Activated naive CD8-positive, alpha-beta T cell treated with anti-CD3 and anti-CD28 coated beads, Interleukin-2, amount 10 ng/mL, durations not matched to agents 7 days and 5 days (primary cell): ENCODE results near the gene COL18A1. TPM values are rescaled to one million over a fixed set of nuclear protein-coding genes. Genes with fewer than 3 reads are reported as not detected.

Experiments used
- ATAC-seq: fragments of 150-1000 bp; cut with Tn5 transposase; one replicate; pipeline ENCODE4 v1.10.0; 2021; ENCODE audit warnings: low read depth, moderate library complexity
- POLR2A ChIA-PET: fragments of 350-600 bp; sonication (Branson Sonifier 250); formaldehyde crosslinking; loops from one replicate; lab custom pipeline; 2021; ENCODE audit warnings: antibody characterized with exemption; lab: Charles Lee
- DNase-seq: peaks from one replicate; pipeline ENCODE4 v3.0.0; 2021
- H3K27ac Mint-ChIP-seq: one replicate; pipeline ENCODE4 v1.8.0; 2022; ENCODE audit warnings: mild to moderate bottlenecking, mixed read lengths
- H3K27me3 Mint-ChIP-seq: one replicate; pipeline ENCODE4 v1.8.0; 2022; ENCODE audit warnings: mild to moderate bottlenecking, moderate library complexity, mixed read lengths
- H3K36me3 Mint-ChIP-seq: one replicate; pipeline ENCODE4 v1.8.0; 2021; ENCODE audit warnings: mild to moderate bottlenecking, mixed read lengths
- H3K4me1 Mint-ChIP-seq: one replicate; pipeline ENCODE4 v1.8.0; 2021; ENCODE audit warnings: mixed read lengths
- H3K4me3 Mint-ChIP-seq: one replicate; pipeline ENCODE4 v1.8.0; 2022; ENCODE audit warnings: mild to moderate bottlenecking, moderate library complexity, mixed read lengths
- H3K9me3 Mint-ChIP-seq: one replicate; pipeline ENCODE4 v1.8.0; 2021; ENCODE audit warnings: mixed read lengths
- total RNA-seq, 2 experiments: library from RNA; stranded (reverse); gene quantifications; one replicate each; pipeline ENCODE4 v1.2.3, GENCODE V29; 2021

The COL18A1 gene
- total RNA-seq, 2 experiments from 2014 or later: 12.5 to 12.8 TPM

DNA sequence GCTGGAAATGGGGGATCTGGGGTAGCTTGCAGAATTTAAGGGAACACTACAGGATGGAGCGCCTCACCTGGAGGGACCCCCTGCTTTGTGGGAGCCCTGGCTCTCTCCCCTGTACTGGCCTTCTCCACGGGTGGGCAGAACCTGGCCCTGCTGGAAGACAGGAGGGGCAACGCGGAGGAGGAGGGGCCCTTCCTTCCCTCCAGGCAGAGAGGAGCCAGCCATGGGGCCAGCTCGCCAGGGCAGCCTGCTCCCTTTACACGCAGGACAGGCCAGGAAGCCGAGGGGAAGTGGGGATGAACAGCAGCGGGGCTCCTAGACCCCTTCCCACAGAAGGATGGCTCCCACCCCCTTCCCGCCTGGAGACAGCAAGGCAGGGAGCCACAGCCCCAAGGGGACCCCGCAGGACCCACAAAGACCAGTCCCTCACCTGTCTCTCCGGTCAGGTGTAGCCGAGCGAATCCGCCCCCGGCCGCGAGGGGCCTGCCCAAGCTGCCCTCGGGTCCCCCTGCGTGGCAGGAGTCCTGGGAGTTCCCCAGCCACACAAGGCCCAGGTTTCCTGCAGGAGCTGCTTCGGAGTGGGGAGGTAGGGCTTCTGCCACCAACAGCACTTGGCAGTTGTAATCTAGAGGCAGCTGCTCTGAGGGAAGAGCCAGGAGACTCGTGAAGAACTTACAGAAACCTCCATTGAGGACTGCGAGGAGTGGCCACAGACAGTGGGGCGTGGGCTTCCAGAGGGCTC, 138.9 kb downstream of the COL18A1 start:
- Mint-ChIP-seq H3K36me3 (no peaks in the 10 kb centered on the region), H3K4me3 (peak overlapping the region; percentile 52), H3K4me1 (peaks cover 10% of the 10 kb centered on the region), H3K27me3 (no peaks in the 10 kb centered on the region), H3K27ac (peak overlapping the region; percentile 30), H3K9me3 (no peaks in the 10 kb centered on the region)
- DNase-seq: peak; percentile 30
- no peak for ATAC-seq
- POLR2A ChIA-PET: no interaction called here

DNA sequence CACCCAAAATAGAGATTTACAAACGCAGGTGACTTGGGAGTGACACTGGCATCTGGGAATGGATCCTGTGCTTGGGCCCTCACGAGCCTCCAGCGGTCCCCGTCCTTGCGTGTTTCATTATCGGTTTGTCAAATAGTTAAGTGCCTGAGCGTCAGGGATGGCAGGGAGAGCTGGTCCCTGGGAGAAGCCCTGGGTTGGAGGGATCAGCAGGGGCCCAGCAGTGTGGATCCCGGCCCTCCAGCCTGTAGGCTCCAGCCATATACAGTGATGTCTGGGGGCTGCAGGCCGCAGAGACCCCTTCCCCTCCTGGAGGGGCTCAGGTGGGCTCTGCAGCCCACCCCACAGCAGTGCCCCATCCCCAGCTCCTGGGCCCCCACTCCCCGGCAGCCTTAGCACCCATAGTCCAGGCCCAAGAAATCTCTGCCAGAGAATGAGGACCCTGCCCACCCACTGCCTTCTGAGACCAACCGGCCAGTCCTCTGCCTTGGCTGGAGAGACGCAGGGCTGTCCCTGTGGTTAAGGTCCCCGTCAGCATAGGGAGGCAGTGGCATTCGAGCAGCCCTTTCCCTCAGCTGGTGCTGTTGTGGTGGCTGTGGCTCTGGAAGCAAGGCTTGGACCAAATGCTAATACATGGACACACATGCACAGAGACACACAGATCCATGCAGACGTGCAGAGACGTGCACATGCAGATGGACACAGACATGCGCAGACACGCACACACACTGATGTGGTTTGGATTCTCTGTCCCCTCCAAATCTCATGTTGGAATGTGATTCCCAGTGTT, 139.7 kb downstream of the COL18A1 start:
- Mint-ChIP-seq H3K4me3 (no peak overlapping the region), H3K27me3 (no peaks in the 10 kb centered on the region), H3K36me3 (no peaks in the 10 kb centered on the region), H3K9me3 (no peaks in the 10 kb centered on the region), H3K4me1 (peaks cover 14% of the 10 kb centered on the region), H3K27ac (no peak overlapping the region)
- ATAC-seq (no peak), DNase-seq (peak; percentile 27)
- POLR2A ChIA-PET: no interaction called here

DNA sequence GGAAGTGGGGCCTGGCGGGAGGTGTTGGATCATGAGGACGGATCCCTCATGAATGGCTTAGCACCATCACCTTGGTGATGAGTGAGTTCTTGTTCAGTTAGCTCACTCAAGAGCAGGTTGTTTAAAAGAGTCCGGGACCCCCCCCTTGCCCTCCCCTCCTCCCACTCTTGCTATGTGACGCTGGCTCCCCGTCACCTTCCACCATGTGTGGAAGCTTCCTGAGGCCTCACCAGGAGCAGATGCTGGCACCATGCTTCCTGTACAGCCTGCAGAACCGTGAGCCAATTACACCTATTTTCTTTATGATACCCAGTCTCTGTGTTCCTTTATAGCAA, 140.2 kb downstream of the COL18A1 start:
- peaks cover 14% of the 10 kb centered on the region for H3K4me1 Mint-ChIP-seq
- no peaks in the 10 kb centered on the region for H3K36me3 Mint-ChIP-seq
- POLR2A ChIA-PET: no interaction called here
- peak overlapping the region; percentile 4 for H3K27ac Mint-ChIP-seq
- no peak overlapping the region for H3K4me3 Mint-ChIP-seq
- ATAC-seq (no peak), DNase-seq (no peak)
- H3K9me3 Mint-ChIP-seq: no peaks in the 10 kb centered on the region
- no peaks in the 10 kb centered on the region for H3K27me3 Mint-ChIP-seq

DNA sequence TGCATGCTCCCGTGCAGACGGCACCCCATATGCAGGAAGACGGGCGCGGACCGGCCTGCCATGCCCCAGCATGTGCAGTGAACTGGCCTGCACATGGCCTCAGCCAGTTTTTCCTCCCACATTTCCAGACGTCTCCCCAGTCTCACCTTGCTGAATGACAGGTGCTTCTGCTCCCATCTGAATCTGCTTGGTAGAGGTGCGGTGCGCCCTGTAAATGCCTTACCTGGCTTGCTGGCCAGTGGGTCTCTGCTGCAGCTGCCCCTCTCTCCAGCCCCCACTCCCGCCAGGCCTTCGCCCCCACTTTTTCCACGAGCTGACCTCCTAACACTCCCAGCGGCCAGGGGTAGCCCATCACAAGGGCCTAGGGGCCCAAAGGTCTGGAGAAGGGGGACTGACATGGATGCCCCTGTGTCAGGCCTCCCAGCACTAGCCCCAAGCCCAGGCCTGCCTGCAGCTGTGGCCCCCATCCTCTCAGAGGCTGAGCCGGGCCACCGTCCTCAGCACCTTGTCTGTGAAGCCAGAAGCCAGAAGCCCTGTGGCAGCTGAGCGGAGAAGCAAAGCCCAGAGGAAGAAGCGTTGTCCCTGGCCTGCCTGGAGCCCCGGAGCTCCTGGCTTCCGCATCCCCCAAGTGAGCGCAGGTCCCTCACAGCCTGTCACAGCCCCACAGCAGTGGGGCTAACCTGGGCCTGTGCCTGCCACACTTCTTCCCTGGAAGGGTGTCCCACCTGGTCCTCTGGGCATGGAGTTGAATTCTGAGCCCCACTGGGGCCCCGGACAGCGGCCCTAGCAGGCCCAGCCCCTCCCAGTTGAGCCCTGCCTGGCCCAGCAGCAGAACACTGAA, 140.9 kb downstream of the COL18A1 start:
- H3K9me3 Mint-ChIP-seq: no peaks in the 10 kb centered on the region
- ATAC-seq: no peak
- POLR2A ChIA-PET: no interaction called here
- peaks cover 14% of the 10 kb centered on the region for H3K4me1 Mint-ChIP-seq
- no peak overlapping the region for H3K4me3 Mint-ChIP-seq
- no peaks in the 10 kb centered on the region for H3K27me3 Mint-ChIP-seq
- H3K36me3 Mint-ChIP-seq: no peaks in the 10 kb centered on the region
- DNase-seq: peak; percentile 20
- peak overlapping the region; percentile 4 for H3K27ac Mint-ChIP-seq

DNA sequence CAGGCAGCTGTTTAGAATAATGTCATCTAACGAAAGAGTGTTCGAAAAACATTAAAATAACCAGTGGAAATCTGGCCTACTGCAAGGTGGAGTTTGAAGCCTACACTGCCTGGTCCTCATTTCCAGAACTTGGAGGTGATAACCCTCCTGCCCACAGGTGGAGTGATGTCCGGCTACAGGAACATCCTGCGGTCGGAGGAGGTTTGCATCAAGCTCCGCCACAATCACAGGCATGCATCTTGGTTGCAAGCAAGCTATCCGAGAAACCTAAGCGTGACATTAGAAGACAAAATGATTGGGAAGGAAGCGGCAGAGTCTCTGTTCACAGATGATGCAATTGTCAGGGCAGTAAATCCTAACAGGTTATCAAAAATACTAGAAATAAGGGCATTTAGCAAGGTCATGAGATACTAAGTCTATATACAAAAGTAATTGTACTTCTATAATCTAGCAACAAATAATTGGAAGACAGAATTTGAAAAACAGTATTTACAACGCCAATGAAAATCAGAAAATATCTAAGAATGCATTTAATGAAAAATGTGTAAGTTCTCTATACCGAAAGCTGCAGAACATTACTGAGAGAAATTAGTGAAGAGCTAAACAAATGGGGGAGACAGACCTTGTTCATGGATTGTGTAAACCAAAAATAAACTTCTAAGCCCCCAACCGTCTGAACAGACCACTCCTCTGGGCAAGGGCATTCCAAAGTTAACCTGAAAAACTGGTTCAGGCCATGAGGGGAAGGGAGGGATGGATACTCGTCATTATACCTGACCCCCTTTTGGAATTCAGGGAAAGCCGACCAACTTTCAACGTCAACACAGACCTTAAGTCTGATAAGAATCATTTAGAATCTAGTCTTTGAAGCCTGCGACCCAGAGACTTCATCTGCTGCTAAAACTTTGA, 141.9 kb downstream of the COL18A1 start:
- POLR2A ChIA-PET: no interaction called here
- Mint-ChIP-seq H3K9me3 (no peaks in the 10 kb centered on the region), H3K36me3 (no peaks in the 10 kb centered on the region), H3K4me1 (peaks cover 21% of the 10 kb centered on the region), H3K27ac (no peak overlapping the region), H3K4me3 (no peak overlapping the region), H3K27me3 (no peaks in the 10 kb centered on the region)
- ATAC-seq: no peak
- no peak for DNase-seq

DNA sequence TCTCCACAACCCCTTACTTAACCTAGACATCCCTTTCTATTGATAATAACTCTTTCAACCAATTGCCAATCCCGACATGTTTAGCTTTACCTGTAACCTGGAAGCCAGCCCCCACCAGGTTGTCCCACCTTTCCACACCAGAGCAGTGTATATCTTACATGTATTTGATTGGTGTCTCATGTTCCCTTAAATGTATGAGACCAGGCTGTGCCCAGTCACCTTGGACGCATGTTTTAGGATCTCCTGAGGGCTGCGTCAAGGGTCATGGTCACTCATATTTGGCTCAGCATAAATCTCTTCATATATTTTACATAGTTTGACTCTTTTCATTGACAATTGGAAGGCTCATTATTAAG, 142.6 kb downstream of the COL18A1 start:
- POLR2A ChIA-PET: no interaction called here
- Mint-ChIP-seq H3K4me1 (peaks cover 24% of the 10 kb centered on the region), H3K9me3 (no peaks in the 10 kb centered on the region), H3K27ac (no peak overlapping the region), H3K4me3 (no peak overlapping the region), H3K27me3 (no peaks in the 10 kb centered on the region), H3K36me3 (no peaks in the 10 kb centered on the region)
- ATAC-seq (no peak), DNase-seq (no peak)

DNA sequence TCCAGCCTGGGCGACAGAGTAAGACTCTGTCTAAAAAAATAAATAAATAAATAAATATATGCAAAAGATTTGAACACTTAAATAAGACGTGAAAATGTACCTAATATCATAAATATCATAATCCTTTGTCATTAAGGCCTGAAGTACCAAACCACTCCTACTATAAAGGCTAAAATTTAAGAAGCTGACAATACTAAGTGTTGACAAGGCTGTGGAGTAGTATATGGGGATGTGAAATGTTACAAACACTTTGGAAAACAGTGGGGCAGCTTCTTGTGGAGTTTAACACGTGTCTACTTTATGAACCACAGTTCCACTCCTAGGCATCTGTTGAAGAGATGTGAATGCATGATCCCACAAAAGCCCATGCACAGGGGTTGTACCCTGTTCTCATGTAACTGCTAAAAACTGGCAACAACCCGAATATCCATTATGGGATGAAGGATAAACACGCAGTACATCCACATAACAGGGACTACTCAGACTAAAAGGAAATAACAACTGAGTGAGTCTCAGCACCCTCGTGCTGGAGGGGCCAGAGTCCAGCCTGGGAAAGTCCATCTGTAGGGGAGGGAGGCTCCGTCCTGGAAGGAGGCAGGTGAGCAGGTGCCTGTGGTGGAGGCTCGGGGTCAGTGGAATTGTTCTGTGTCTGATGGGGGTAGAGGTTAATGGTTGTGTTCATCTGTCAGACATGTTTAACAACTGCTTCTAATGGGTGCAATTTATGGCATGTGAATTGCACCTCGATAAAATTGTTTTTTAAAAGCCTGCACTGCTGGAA, 143.9 kb downstream of the COL18A1 start:
- POLR2A ChIA-PET: no interaction called here
- Mint-ChIP-seq H3K4me3 (peak overlapping the region; percentile 56), H3K9me3 (no peaks in the 10 kb centered on the region), H3K27me3 (no peaks in the 10 kb centered on the region), H3K4me1 (peaks cover 24% of the 10 kb centered on the region), H3K36me3 (no peaks in the 10 kb centered on the region), H3K27ac (peak overlapping the region; percentile 76)
- ATAC-seq (no peak), DNase-seq (no peak)

DNA sequence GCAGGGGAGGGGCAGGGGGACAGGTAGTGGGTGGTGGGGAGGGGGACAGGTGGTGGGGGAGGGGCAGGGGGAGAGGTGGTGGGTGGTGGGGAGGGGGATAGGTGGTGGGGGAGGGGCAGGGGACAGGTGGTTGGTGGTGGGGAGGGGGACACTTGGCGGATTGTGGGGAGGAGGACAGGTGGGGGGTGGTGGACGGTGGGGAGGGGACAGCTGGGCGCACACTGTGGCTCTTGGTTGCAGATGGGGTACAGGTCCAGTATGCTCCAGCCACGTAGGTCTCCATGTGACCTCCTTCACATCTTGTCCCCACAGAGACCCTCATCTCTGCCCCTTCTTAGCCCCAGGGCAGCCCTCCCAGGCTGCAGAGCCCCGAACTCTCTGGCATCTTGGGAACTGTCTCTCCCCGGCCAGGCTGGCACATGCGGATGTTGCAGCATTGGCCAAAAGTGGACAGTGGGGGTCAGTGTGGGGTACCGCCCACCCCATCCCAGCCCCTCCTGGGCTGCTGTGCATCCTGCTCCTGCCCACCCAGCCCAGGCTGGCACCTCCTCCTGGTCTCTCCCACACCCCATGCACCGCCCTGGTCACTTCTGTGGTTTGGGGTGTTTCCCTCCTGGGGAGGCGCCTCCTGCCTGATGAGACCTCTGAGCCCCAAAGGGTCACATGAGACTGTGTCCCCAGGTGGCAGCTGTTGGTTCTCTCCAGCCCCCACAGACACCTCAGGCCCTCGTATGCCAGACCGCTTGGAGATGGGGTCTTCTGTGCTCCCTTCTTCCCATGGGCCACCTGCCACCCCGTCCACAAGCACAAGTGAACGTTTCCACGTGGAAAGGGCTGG, 144.9 kb downstream of the COL18A1 start:
- H3K4me1 Mint-ChIP-seq: peaks cover 28% of the 10 kb centered on the region
- H3K27ac Mint-ChIP-seq: peak overlapping the region; percentile 99
- H3K36me3 Mint-ChIP-seq: no peaks in the 10 kb centered on the region
- H3K4me3 Mint-ChIP-seq: peak overlapping the region; percentile 85
- no peak for ATAC-seq
- no peaks in the 10 kb centered on the region for H3K9me3 Mint-ChIP-seq
- POLR2A ChIA-PET: interaction anchor here (1.0 to 2.1 kb wide), 7 partner anchors 9 to 72 kb away, joined by 3 to 14 read pairs (median 5); no protein-coding TSS in a partner anchor
- H3K27me3 Mint-ChIP-seq: no peaks in the 10 kb centered on the region
- DNase-seq: peak; percentile 45

DNA sequence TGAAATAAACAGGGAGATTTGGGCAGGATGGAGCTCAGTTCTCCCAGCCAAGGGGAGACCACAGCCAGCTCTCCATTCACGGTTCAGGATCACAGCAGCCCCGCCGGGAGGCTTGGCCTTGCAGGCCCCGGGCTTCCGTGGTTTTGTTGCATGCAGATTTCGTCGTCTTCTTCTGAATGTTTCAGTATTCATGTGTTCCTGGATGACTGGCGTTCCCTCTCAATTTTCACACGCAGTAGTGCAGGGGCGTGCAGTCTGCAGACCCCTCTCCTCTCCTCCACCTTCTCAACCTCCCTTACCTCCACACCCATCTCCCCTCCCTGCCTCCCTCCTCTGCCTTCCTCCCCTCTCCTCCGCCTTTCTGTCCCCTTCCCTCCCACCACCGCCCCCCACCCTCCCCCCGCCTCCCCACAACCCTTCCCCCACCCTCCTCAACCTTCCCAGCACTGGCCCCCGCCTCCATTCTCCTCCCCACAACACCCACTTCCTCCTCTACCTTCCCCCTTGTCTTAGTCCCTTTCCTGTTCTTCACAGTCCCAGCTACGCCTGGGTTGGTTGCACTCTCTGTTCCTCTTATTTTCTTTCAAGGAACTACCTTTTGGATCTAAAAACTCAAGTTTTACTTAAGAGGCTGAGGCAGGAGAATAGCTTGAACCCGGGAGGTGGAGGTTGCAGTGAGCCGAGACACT, 145.7 kb downstream of the COL18A1 start:
- H3K4me1 Mint-ChIP-seq: peaks cover 28% of the 10 kb centered on the region
- peak overlapping the region; percentile 85 for H3K4me3 Mint-ChIP-seq
- H3K9me3 Mint-ChIP-seq: no peaks in the 10 kb centered on the region
- peak; percentile 53 for DNase-seq
- H3K36me3 Mint-ChIP-seq: no peaks in the 10 kb centered on the region
- ATAC-seq: peak; percentile 36
- no peaks in the 10 kb centered on the region for H3K27me3 Mint-ChIP-seq
- H3K27ac Mint-ChIP-seq: peak overlapping the region; percentile 99
- POLR2A ChIA-PET: interaction anchor here (1.0 to 2.1 kb wide), 9 partner anchors 8 to 73 kb away, joined by 3 to 14 read pairs (median 4); partner anchors contain the start of gene SLC19A1

DNA sequence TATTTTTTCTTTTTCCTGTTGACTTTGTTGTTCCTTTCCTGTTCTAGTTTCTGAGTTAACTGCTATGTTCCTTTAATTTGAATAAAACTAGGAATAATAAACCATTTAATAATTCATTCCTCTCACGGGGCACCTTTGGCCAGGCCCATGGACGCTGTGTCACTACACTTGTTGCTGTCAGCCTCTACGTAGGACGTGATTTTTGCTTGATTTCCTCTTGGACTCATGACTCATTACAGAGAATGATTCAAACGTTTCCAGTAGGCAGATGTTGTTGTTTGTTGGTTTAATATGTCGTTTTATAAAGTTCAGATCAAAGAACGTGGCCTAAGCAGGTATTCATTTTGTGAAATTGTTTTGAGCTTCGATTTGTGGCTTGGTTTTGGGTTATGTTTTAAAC, 146.4 kb downstream of the COL18A1 start:
- Mint-ChIP-seq H3K36me3 (no peaks in the 10 kb centered on the region), H3K4me1 (peaks cover 28% of the 10 kb centered on the region), H3K27ac (peak overlapping the region; percentile 99), H3K27me3 (no peaks in the 10 kb centered on the region), H3K9me3 (no peaks in the 10 kb centered on the region), H3K4me3 (peak overlapping the region; percentile 85)
- DNase-seq: peak; percentile 24
- POLR2A ChIA-PET: interaction anchor here (1.1 to 2.1 kb wide), 7 partner anchors 9 to 73 kb away, joined by 3 to 14 read pairs (median 4); partner anchors contain the start of gene SLC19A1
- peak; percentile 31 for ATAC-seq
